SU-DHL-6 (cell line): ENCODE measurements around the gene LEMD2.

ENCODE experiments used
- EZH2phosphoT487 ChIP-seq: fragments of 200-600 bp; sonication (generic), shearing (Covaris generic); conservative IDR thresholded peaks from 2 replicates; pipeline ENCODE4 v1.6.1; 2018; ENCODE audit warnings: mild to moderate bottlenecking, antibody characterized with exemption, low read length, moderate library complexity, mixed read lengths
- TF ChIP-seq, protein P1 (sequence below): fragments of 200-600 bp; sonication (generic); IDR thresholded peaks from one replicate; pipeline ENCODE4 v1.5.1; 2017; ENCODE audit warnings: antibody characterized with exemption, mild to moderate bottlenecking, low read length, moderate library complexity; ENCODE audit not compliant: insufficient read depth, poor library complexity, severe bottlenecking

DNA sequence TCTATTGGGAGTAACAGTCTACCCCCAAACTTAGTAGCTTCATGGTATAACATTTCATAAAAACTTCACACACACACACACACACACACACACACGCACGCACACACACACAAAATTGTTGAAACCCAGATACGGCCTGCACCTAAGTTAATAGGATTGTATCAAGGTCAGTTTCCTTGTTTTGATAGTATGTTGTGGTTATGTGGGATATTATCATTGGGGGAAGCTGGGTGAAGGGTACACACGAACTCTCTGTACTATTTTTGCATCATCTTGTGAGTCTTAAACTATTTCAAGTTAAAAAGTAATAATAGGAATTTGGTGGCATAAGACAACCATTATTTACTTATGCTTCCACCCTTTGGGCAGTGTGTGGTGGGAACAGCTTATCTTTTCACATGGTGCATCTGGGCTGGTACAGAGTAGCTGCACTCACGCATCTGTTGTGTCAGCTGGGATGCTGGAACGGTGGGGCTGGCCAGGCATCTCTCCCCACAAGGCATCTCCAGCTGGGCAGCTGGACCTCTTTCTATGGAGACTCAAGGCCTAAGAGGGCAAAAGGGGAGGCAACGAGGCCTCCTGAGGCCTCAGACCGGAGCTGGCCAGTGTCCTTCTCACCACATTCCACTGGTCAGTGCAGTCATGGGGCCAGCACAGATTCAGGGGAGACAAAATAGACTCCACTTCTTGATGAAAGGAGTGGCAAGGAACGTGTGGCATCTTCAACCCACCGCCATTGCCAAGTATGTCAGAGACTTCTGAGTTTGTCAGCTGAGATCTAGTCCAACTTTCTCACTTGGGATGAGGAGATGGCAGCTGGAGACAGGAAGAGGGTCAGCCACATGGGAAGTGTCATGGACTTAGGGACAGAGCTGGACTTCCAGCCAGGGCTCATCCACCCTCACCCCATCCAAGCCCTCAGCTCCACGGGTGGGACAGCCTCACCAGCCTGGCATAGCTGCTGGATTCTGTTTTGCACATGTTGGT, 21.7 kb downstream of the LEMD2 start:
- TF ChIP-seq, protein P1, sequence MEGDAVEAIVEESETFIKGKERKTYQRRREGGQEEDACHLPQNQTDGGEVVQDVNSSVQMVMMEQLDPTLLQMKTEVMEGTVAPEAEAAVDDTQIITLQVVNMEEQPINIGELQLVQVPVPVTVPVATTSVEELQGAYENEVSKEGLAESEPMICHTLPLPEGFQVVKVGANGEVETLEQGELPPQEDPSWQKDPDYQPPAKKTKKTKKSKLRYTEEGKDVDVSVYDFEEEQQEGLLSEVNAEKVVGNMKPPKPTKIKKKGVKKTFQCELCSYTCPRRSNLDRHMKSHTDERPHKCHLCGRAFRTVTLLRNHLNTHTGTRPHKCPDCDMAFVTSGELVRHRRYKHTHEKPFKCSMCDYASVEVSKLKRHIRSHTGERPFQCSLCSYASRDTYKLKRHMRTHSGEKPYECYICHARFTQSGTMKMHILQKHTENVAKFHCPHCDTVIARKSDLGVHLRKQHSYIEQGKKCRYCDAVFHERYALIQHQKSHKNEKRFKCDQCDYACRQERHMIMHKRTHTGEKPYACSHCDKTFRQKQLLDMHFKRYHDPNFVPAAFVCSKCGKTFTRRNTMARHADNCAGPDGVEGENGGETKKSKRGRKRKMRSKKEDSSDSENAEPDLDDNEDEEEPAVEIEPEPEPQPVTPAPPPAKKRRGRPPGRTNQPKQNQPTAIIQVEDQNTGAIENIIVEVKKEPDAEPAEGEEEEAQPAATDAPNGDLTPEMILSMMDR, result no peak
- no peak for TF ChIP-seq EZH2phosphoT487
